ENCODE results near the gene SBF1. TPM values are rescaled to one million over a fixed set of nuclear protein-coding genes. Genes with fewer than 3 reads are reported as not detected.

Gene SBF1
- total and polyA plus RNA-seq, 2 of the 13 experiments (the other 11 are each of a cell fraction or from before 2014, with no cell fraction given): 31.7 to 40.9 TPM

GRCh38 chr22:50473855-50474671 lies 772 bp downstream of the SBF1 start:
- POLR2A ChIA-PET: interaction anchor here (1.3 kb wide), 2 partner anchors 10 to 52 kb away, joined by 3 to 4 read pairs; partner anchors contain the start of gene SCO2
- Histone ChIP-seq H3K36me3 (replicated peaks in 1 of 2; ENCODE audit: control insufficient read depth in 1 of 2, insufficient read depth in 2 of 2, low read length in 2 of 2) (no peaks in the 10 kb centered on the region), H3K4me3 (replicated peaks in 1 of 3; ENCODE audit: insufficient read depth in 1 of 3, low read depth in 2 of 3, low read length in 3 of 3) (peak overlapping the region; percentile 80 to 87 (median 81)), H2AFZ (ENCODE audit: low read length) (no peak overlapping the region), H3K4me2 (ENCODE audit: low read depth, low read length) (peak overlapping the region; percentile 96), H3K9ac (ENCODE audit: insufficient read depth, low read depth, low read length) (peak overlapping the region; percentile 81), H3K79me2 (ENCODE audit: insufficient read depth, low read length) (peaks cover 48% of the 10 kb centered on the region), H3K4me1 (ENCODE audit: insufficient read depth, low read length) (peaks cover 59% of the 10 kb centered on the region), H4K20me1 (ENCODE audit: insufficient read depth, low read length) (peaks cover 35% of the 10 kb centered on the region), H3K27me3 (ENCODE audit: control insufficient read depth in 1 of 2, insufficient read depth in 2 of 2, low read length in 2 of 2) (no peaks in the 10 kb centered on the region), H3K27ac (ENCODE audit: extremely low read length, insufficient read depth, low read length) (peak overlapping the region; percentile 38), H3K9me3 (ENCODE audit: low read length) (no peaks in the 10 kb centered on the region)
- ATAC-seq (peak; percentile 50), DNase-seq (ENCODE audit: low spot score) (no peak), FAIRE-seq (no peak)
- CTCF ChIA-PET (ENCODE audit: low intra/inter-chr PET ratio, low total read pairs): interaction anchor here (1.1 to 1.7 kb wide), 2 partner anchors 24 to 26 kb away, joined by 3 to 6 read pairs; no protein-coding TSS in a partner anchor
- intact Hi-C loops (cut with micrococcal nuclease; ENCODE audit: unreplicated experiment): no loop called here
- TSS peak; percentile 54 for BruUV-seq (replicated peaks)
- 17% methylated on average over 14 of the region's 62 CpGs for WGBS (ENCODE audit: low lambda C conversion rate)
- in situ Hi-C loops (cut with HindIII; ENCODE audit: extremely low pct_ligation_motif_present, low pct_unique_long_range_greater_than_20kb): no loop called here
- TF ChIP-seq FOXM1 (CRISPR knock-in tag; IDR thresholded peaks at IDR 0.05): no peak
- 0 out of 2 replicates have a peak, but pooled peaks have one; percentile 8 for TF ChIP-seq ZNF777 (CRISPR knock-in tag; IDR thresholded peaks at IDR 0.05)
- 0 out of 2 replicates have a peak, but pooled peaks have one; percentile 43 for TF ChIP-seq ARID4A (CRISPR knock-in tag; IDR thresholded peaks at IDR 0.05; ENCODE audit: borderline replicate concordance)
- peak; percentile 70; the same call in 1 of the 2 replicates for TF ChIP-seq ZNF333 (CRISPR knock-in tag; IDR thresholded peaks at IDR 0.05; ENCODE audit: borderline replicate concordance)
- TF ChIP-seq ZFP36 (IDR thresholded peaks at IDR 0.05; ENCODE audit: borderline replicate concordance, low read depth, low read length, partially characterized antibody): peak; percentile 77
- TF ChIP-seq USF2 (IDR thresholded peaks at IDR 0.05; ENCODE audit: low read depth, low read length): no peak
- TF ChIP-seq USF2 (CRISPR knock-in tag; IDR thresholded peaks at IDR 0.05; ENCODE audit: borderline replicate concordance): no peak
- 0 out of 2 replicates have a peak, but pooled peaks have one; percentile 21 for TF ChIP-seq ZNF598 (CRISPR knock-in tag; IDR thresholded peaks at IDR 0.05; ENCODE audit: borderline replicate concordance)
- 0 out of 2 replicates have a peak, but pooled peaks have one; percentile 61 for TF ChIP-seq ZNF280B (CRISPR knock-in tag; IDR thresholded peaks at IDR 0.05; ENCODE audit: borderline replicate concordance)
- TF ChIP-seq TCF12 (IDR thresholded peaks at IDR 0.05): no peak
- TF ChIP-seq TCF12 (CRISPR knock-in tag; IDR thresholded peaks at IDR 0.05): 0 out of 2 replicates have a peak, but pooled peaks have one; percentile 42

All from HepG2 (cell line).